SU-DHL-6 (cell line): ENCODE results near the gene CCNT2.
"Not testable (repeated sequence)": the region's sequence is repeated elsewhere in the genome, so short reads cannot be mapped to it uniquely, and the experiment has no call there.

ENCODE experiments used
- H2AFZ ChIP-seq: fragments of 200-600 bp; sonication (generic); 2 replicates; pipeline ENCODE4 v1.6.1; 2014; ENCODE audit warnings: low read depth, mild to moderate bottlenecking, moderate library complexity, mixed read lengths, antibody characterized with exemption, low read length; ENCODE audit not compliant: severe bottlenecking
- H3F3A ChIP-seq: fragments of 200-600 bp; shearing (Covaris generic); 2 replicates; pipeline ENCODE4 v1.6.0; 2016; ENCODE audit warnings: antibody characterized with exemption, mild to moderate bottlenecking; ENCODE audit not compliant: insufficient read depth
- H3K27ac ChIP-seq: fragments of 200-600 bp; sonication (generic); 2 replicates; pipeline ENCODE4 v1.5.1; 2016; ENCODE audit warnings: low read depth, mild to moderate bottlenecking, low read length, moderate library complexity, mixed read lengths
- H3K27me3 ChIP-seq: fragments of 200-600 bp; sonication (generic), shearing (Covaris generic); 2 replicates; pipeline ENCODE4 v1.6.0; 2014; ENCODE audit warnings: mild to moderate bottlenecking, low read length
- H3K36me3 ChIP-seq: fragments of 200-600 bp; sonication (generic); 2 replicates; pipeline ENCODE4 v1.6.1; 2014; ENCODE audit warnings: mild to moderate bottlenecking, low read length, mixed read lengths
- H3K4me2 ChIP-seq: fragments of 300-600, 200-600 bp; shearing (Covaris generic), sonication (generic); 2 replicates; pipeline ENCODE4 v1.6.0; 2014; ENCODE audit warnings: low read length, low read depth, mild to moderate bottlenecking; ENCODE audit not compliant: poor library complexity, severe bottlenecking
- H3K4me3 ChIP-seq: fragments of 200-600 bp; sonication (generic); 2 replicates; pipeline ENCODE4 v1.5.1; 2014; ENCODE audit warnings: antibody characterized with exemption, low read length, mild to moderate bottlenecking, mixed read lengths; ENCODE audit not compliant: insufficient read depth, poor library complexity, severe bottlenecking
- H3K79me2 ChIP-seq: fragments of 200-600 bp; sonication (generic); 2 replicates; pipeline ENCODE4 v1.6.1; 2014; ENCODE audit warnings: mild to moderate bottlenecking, low read length, moderate library complexity; ENCODE audit not compliant: insufficient read depth
- H3K9ac ChIP-seq: fragments of 200-600 bp; sonication (generic); 2 replicates; pipeline ENCODE4 v1.7.0; 2014; ENCODE audit warnings: mild to moderate bottlenecking, low read length
- H3K9me2 ChIP-seq: fragments of 200-600 bp; sonication (generic); replicated peaks from 2 replicates; pipeline ENCODE4 v1.6.1; 2014; ENCODE audit warnings: low read length; ENCODE audit not compliant: insufficient read depth
- H3K9me3 ChIP-seq: fragments of 200-600 bp; sonication (generic); 2 replicates; pipeline ENCODE4 v1.6.1; 2014; ENCODE audit warnings: low read length, mixed read lengths; ENCODE audit not compliant: insufficient read depth
- H4K20me1 ChIP-seq: fragments of 200-600 bp; sonication (generic); 2 replicates; pipeline ENCODE4 v1.6.1; 2014; ENCODE audit warnings: low read depth, mild to moderate bottlenecking, antibody characterized with exemption, low read length, moderate library complexity, mixed read lengths
- EZH2phosphoT487 ChIP-seq: fragments of 200-600 bp; sonication (generic), shearing (Covaris generic); conservative IDR thresholded peaks from 2 replicates; pipeline ENCODE4 v1.6.1; 2018; ENCODE audit warnings: mild to moderate bottlenecking, antibody characterized with exemption, low read length, moderate library complexity, mixed read lengths
- TF ChIP-seq, protein P1 (sequence below): fragments of 200-600 bp; sonication (generic); IDR thresholded peaks from one replicate; pipeline ENCODE4 v1.5.1; 2017; ENCODE audit warnings: antibody characterized with exemption, mild to moderate bottlenecking, low read length, moderate library complexity; ENCODE audit not compliant: insufficient read depth, poor library complexity, severe bottlenecking

The CCNT2 gene

DNA sequence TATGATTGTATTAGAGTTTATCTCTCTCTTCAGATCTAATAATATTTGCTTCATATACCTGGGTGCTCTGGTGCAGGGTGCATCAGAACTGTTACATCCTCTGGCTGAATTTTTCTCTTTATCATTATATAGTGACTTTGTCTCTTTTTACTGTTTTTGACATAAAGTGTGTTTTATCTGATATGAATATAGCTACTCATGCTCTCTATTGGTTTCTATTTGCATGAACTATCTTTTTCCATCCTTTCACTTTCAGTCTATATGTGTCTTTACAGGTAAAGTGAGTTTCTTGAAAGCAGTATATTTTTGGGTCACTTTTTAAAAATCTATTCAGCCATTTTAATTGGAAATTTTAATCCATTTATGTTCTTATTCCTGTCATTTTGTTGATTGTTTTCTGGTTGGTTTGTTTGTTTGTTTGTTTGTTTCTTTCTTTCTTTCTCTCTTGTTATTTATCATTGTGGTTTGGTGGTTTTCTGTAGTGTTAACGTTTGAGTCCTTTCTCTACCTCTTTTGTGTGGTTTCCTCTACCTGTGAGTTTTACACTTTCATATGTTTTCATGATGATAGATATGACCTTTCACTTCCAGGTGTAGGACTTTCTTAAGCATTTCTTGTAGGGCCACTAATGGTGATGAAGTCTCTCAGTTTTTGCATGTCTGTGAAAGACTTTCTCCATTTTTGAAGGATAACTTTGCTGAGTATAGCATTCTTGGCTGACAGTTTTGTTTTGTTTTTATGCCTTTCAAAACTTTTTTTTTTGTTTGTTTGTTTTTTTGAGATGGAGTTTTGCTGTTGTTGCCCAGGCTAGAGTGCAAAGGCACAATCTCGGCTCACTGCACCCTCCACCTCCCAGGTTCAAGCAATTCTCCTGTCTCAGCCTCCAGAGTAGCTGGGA lies 54.9 kb downstream of the CCNT2 start:
- Histone ChIP-seq H3K4me2 (no peak overlapping the region), H3K9me3 (no peaks in the 10 kb centered on the region), H3K4me3 (no peak overlapping the region), H3K9ac (no peak overlapping the region), H3K27me3 (no peaks in the 10 kb centered on the region), H3K9me2 (no peaks in the 10 kb centered on the region), H3F3A (no peaks in the 10 kb centered on the region), H3K36me3 (no peaks in the 10 kb centered on the region), H3K79me2 (no peaks in the 10 kb centered on the region), H3K27ac (no peak overlapping the region), H4K20me1 (no peaks in the 10 kb centered on the region), H2AFZ (no peak overlapping the region)
- TF ChIP-seq, protein P1, sequence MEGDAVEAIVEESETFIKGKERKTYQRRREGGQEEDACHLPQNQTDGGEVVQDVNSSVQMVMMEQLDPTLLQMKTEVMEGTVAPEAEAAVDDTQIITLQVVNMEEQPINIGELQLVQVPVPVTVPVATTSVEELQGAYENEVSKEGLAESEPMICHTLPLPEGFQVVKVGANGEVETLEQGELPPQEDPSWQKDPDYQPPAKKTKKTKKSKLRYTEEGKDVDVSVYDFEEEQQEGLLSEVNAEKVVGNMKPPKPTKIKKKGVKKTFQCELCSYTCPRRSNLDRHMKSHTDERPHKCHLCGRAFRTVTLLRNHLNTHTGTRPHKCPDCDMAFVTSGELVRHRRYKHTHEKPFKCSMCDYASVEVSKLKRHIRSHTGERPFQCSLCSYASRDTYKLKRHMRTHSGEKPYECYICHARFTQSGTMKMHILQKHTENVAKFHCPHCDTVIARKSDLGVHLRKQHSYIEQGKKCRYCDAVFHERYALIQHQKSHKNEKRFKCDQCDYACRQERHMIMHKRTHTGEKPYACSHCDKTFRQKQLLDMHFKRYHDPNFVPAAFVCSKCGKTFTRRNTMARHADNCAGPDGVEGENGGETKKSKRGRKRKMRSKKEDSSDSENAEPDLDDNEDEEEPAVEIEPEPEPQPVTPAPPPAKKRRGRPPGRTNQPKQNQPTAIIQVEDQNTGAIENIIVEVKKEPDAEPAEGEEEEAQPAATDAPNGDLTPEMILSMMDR: no peak
- no peak for TF ChIP-seq EZH2phosphoT487

DNA sequence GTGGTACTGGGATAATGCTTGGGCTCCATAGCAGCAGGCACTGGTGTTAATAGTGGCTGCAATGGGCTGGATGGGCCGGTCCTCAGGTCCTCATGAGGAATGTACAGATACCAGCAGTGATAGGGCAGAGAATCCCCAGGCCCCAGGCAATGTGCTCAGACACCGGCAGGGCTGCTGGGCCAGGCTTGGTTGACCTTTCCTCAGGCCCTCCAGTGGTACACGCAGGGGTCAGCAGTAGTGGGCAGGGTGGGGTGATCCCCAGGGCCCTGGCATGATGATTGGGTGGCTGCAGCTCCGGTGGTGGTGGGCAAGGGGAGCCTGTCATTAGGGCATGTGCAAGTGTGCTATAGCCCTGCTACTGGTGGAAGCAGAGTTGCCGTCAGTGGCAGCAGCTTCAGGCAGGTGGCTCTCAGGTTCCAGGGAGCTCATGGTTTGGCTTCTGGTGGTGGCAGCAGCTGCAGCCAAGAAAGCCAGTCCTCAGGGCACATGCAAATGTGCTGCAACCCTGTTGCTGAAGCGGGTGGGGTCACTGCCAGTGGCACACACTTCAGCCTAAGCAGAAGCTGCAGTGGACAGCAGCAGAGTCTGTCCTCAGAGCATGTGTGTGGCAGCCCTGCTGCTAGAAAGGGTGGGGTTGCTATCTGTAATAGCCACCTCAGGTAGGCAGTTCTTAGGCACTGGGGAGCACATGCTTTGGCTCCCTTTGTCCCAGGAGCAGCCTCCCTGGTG lies 56.8 kb downstream of the CCNT2 start:
- H3K36me3 ChIP-seq: no peaks in the 10 kb centered on the region
- no peaks in the 10 kb centered on the region for H3K9me3 ChIP-seq
- no peaks in the 10 kb centered on the region for H4K20me1 ChIP-seq
- TF ChIP-seq, protein P1: no peak
- TF ChIP-seq EZH2phosphoT487: no peak
- H2AFZ ChIP-seq: no peak overlapping the region
- H3K9me2 ChIP-seq: no peaks in the 10 kb centered on the region
- H3F3A ChIP-seq: no peaks in the 10 kb centered on the region
- no peak overlapping the region for H3K4me2 ChIP-seq
- no peak overlapping the region for H3K9ac ChIP-seq
- H3K4me3 ChIP-seq: no peak overlapping the region
- H3K27ac ChIP-seq: no peak overlapping the region
- H3K79me2 ChIP-seq: no peaks in the 10 kb centered on the region
- H3K27me3 ChIP-seq: no peaks in the 10 kb centered on the region

DNA sequence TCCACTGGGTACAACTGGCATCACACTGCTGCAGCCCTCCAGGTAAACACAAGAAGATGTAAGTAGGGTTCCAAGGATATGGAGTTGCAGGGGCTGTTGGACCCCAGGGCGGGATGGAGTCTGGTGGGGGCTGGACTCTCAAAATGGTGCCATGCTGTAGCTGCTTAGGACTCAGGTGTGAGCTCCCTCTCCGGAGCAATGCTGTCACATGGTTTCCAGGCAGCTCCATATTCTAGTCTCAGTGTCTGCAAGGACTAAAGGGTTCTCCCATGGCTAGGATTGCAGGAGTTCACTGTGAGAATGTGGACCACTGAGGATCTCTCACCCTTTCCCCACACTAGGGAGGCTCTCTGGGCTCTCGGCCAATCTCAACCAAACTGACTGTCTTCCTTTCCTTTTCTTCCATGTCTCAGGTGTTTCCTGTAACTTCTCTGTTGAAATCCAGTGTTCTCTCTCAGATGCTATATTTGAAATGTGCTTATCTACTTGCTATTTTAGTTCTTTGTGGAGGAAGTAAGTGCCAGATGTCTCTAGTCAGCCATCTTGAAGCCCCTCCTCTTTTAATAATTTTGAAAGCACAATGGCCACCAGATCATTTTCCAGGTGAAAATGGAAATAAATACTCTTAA lies 57.6 kb downstream of the CCNT2 start:
- Histone ChIP-seq H2AFZ (no peak overlapping the region), H3K4me3 (no peak overlapping the region), H3K79me2 (no peaks in the 10 kb centered on the region), H3K4me2 (no peak overlapping the region), H3K9me2 (no peaks in the 10 kb centered on the region), H3K9ac (no peak overlapping the region), H3K27me3 (no peaks in the 10 kb centered on the region), H3K9me3 (no peaks in the 10 kb centered on the region), H3K27ac (no peak overlapping the region), H3K36me3 (no peaks in the 10 kb centered on the region), H4K20me1 (no peaks in the 10 kb centered on the region), H3F3A (no peaks in the 10 kb centered on the region)
- no peak for TF ChIP-seq EZH2phosphoT487
- TF ChIP-seq, protein P1: no peak

DNA sequence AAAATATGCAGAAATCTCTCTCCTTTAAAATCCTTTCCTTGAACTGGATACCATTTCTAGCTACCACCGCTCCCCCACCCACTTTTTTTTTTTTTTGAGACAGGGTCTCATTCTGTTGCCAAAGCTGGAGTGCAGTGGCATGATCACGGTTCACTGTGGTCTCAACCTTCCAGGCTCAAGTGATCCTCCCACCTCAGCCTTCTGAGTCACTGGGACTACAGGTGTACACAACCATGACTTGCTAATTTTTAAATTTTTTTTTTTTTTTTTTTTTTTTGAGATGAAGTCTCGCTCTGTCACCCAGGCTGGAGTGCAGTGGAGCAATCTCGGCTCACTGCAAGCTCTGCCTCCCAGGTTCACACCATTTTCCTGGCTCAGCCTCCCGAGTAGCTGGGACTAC lies 58.5 kb downstream of the CCNT2 start:
- not testable (repeated sequence) for H3F3A ChIP-seq, H3K27ac ChIP-seq, H3K4me2 ChIP-seq, H3K9me3 ChIP-seq, H3K36me3 ChIP-seq, H2AFZ ChIP-seq, H3K4me3 ChIP-seq, H3K79me2 ChIP-seq, H3K9me2 ChIP-seq, H4K20me1 ChIP-seq, H3K9ac ChIP-seq, H3K27me3 ChIP-seq
